IPS-NIHi7 (cell line): ENCODE results near the gene LIF.

ENCODE experiments used
- DNase-seq: peaks from one replicate; pipeline ENCODE4 v3.0.0; 2012; ENCODE audit warnings: mixed read lengths; ENCODE audit errors: extremely low spot score

LIF gene

DNA sequence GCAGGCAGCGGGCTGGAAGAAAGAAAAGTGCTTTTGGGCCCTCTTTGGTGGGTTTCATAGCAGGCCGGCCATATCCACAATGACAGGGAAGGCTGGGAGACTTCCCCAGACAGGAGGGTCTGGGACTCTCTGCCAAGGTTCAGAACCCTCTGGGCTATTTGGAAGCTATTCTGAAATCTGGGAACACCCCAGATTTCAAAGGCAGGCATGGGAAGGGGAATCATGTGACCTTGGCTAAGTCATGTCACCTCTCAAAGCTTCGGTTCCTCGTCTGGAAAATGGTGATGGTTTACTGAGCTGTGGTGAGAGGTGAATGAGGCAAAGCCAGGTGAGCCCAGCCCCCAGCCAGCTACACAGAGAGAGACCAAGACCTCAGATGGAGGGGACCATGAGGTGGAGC is 38.1 kb upstream of the LIF start:
- DNase-seq = no peak

DNA sequence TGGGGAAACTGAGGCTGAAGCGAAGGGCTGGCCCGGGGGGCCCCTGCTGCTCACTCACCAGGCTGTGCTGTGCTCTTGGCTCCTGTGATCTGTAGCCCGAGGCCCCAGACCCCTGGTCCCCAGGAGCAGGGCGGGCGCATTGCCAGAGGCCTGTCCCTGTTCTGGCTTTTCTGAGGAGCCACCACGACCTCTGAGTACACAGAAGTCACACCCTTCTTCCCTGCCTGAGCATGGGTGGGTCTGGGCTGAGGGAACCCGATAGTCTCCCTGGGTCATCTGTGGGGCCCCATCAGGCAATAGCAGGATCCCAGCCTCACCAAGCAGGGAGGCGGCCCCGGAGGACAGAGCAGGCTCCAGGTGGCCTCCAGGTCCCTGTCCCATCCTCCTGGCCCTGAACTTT is 37.6 kb upstream of the LIF start:
- no peak for DNase-seq

- no peak for DNase-seq
Measured at GRCh38 chr22:30283342-30283741, 36.8 kb upstream of the LIF start.

GRCh38 chr22:30282616-30283046 is 36.1 kb upstream of the LIF start:
- no peak for DNase-seq

GRCh38 chr22:30280505-30280904 is 33.9 kb upstream of the LIF start:
- DNase-seq = no peak

GRCh38 chr22:30279932-30280331 is 33.4 kb upstream of the LIF start:
- DNase-seq = no peak

GRCh38 chr22:30279046-30279788 is 32.7 kb upstream of the LIF start:
- DNase-seq = no peak

DNA sequence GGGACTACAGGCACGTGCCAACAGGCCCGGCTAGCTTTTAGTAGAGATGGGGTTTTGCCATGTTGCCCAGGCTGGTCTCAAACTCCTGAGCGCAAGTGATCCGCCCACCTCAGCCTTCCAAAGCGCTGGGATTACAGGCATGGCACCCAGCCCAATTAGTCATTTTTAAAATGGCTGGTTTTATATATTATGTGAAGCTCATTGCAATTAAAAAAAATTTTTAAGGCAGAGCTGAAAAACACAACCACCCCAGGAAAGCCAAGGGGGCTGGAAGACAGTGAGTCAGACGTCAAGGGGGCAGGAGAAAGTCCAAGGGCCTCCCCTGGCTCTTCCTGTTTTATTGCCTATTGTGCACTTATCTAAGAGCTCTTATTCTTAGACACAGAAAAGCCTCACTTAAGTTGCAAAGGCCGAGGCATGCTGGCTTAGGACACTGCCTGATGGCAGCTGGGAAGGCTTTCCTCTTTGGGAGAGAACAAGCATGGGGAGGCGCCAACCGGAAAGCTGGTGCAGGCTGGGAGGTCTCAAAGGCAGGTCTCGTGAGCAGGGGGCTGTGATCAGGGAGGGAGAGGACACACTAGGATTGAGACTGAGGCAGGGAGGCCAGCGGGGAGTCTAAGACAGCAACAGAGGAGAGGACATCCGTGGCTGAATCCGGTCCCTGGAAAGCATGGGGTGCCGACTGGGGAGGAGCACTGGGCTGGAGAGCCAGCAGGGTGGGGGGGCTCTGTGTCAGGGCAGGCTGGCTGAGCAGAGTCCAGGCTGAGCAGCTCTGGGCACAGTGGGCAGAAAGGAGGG is 31.2 kb upstream of the LIF start:
- DNase-seq = no peak

GRCh38 chr22:30276039-30276438 is 29.5 kb upstream of the LIF start:
- DNase-seq = no peak

GRCh38 chr22:30275625-30276024 is 29.1 kb upstream of the LIF start:
- DNase-seq = no peak

GRCh38 chr22:30274437-30274812 is 27.9 kb upstream of the LIF start:
- no peak for DNase-seq

DNA sequence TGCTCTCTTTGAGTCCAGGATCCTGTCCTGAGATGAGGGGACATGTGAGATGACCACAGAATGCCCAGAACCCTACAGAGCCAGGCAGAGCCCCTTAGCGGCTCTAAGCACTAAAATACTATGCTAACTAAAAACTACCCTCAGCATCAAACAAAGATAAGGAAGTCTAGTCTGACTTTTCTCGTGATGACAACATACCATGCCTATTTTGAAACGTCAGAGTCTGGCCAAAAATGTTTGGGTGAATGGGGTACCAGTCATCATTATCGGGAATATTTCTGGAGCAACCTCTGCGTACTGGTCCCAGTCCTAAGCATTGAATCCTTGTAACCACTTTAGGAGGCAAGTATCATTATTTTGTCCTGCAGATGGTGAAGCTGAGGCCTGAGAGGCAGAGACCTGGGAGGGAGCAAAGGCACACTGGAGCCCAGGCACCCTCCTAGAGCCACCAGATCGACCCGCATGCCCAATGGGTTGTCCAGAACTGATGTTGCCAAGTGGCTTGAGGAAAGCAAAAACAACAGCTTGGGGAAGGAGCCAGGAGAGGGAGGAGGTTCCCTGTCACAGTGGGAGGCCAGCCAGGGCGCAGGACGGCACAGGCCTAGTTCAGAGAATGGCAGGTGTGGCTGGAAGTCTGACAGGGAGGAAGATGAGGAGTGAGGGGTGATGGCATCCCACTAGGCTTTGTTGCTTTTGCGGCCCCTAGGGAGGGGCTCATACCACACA is 27.3 kb upstream of the LIF start:
- DNase-seq = no peak

DNA sequence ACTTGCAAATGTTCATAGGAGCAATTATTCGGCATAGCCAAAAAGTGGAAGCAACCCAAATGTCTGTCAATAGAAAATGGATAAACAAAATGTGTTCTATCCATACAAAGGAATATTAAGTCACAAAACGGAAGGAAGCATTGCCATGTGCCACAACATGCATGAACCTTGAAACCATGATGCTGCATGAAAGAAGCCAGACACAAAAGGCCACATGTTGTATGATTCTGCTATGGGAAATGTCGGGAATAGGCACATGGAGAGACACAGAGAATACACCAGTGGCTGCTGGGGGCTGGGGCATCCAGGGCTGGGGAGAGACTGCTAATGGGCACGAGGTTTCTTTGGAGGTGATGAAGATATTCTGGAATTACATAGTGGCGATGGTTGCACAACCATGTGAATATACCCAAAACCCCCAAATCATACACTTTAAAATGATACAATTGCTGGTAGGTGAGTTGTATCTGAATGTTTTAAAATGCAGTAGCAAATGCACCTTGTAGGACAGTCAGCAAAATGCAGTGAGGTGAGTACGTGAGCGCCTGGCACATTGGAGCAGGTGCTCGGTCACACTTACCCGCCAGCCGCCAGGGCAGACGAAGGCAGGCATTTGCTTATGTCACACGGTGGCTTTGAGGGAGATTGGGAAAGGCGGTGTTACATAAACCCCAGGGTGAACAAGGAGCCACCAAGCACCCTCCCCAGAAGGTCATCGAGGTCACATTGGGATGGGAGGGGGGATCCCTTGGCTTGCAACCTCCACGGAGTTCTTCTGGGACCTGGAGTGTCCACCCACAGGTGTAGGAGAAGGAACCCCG is 26.4 kb upstream of the LIF start:
- DNase-seq = no peak

GRCh38 chr22:30270832-30271231 is 24.3 kb upstream of the LIF start:
- DNase-seq = no peak

GRCh38 chr22:30268331-30268730 is 21.8 kb upstream of the LIF start:
- no peak for DNase-seq

GRCh38 chr22:30267382-30268302 is 21.1 kb upstream of the LIF start:
- DNase-seq = no peak

DNA sequence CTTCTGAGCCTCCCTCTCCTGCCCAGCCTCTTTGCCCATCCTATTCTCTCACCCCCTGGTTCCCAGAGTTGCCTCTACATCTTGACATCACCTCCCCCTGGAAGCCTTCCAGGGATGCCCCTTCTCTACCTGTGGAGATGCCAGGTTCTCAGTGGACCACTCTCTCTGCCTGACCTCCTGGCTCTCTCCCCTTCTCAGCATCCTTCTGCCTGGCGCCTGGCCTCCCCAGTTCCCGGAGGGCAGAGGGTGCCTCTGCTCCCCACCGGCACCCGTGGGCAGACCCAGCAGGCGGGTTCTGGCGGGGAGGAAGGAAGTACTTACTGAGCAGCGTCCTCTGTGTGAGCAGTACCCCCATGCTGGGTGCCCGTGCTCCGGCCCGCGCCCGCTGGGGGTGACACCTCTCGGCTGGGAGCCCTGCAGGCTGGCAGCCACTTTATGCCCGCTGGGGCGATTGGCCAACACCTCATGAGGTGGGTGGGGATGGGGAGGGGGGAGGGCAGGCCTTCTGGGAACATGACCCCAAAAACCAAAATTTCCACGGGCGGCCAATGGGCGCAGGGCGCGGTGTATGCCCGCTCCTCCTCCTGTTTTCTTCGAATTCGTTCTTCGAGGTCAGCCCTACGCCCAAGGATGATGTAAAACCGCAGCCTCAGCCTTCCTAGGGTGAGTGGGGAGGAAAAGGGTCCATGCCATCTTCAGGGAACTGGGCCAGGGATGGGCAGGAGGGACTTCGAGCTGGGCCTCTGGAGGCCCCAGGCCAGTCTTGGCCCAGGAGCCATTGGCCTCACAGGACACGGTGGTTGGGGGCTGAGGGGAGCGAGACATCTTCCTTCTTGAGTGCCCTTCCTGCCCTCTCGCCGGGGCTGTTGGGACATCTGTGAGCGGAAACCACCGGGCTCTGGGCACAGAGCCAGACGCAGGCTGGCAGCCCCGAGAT is 20.2 kb upstream of the LIF start, which contains the start of gene OSM:
OSM (minus strand) TSS at position 407 of the 937 bp plus-strand sequence; CDS start at position 355, 52 bp downstream.
- DNase-seq = no peak

DNA sequence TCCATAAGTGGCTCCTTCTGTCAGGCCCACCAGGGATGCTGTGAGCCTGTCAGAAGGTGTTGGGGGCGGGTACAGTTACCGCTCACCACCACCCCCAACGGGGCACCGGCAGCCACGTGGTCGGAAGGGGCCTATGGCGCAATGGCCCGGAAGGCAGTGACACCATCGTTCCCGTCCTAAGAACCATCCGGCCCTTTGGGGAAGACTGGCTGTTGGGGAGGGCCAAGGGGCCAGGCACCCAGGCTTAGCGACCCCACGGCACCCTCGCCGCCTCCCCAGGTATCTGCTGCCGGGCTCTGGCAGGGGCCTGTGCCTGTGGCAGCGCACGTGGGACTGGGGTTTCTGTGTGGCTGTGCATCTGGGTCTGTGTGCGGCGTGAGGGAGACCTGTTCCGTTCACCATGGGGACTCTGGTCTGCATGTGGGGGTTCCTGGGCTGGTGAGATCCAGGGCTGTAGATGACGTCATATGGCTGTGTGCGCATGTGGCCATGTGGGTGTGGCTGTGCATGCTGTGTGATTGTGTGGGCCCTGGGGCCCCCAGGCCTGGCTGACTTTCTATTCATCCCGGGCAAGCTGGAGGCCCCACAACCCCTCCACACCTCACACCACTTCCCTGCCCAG is 19.4 kb upstream of the LIF start:
- no peak for DNase-seq

DNA sequence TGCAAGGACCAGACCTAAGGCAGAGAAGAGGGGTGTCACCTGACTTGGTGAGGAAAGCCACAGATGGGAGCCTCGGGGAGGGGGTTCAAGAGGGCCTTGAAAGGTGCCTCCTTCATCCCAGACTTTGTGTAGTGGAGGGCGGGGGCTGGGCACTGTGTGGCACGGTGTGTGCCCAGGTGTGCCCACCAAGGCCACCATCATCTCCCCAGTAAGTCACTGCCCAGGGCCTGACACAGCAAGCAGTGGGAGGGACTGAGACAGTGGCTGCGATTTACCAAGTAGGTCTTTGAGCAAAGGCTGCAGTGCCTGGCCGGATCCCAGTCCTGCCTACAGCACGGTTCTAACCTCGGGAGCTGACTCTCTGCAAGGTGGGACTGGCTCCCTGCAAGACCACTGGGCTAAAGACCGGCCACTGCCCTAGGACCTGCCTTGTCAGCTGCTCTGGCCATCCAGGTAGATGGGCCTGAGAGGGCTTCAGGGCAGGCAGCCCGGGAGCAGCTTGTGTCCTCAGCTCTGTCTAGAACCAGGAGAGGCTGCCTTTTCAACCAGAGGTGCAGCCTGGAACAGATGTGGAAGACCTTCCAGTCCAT is 18.7 kb upstream of the LIF start:
- DNase-seq = no peak
